COLO668 (cell line): ENCODE measurements around the gene IGSF21.

Experiments used
- DNase-seq: peaks from one replicate; lab custom pipeline; 2025; ENCODE audit not compliant: unreplicated experiment; lab: John Stamatoyannopoulos, UW

Gene IGSF21

DNA sequence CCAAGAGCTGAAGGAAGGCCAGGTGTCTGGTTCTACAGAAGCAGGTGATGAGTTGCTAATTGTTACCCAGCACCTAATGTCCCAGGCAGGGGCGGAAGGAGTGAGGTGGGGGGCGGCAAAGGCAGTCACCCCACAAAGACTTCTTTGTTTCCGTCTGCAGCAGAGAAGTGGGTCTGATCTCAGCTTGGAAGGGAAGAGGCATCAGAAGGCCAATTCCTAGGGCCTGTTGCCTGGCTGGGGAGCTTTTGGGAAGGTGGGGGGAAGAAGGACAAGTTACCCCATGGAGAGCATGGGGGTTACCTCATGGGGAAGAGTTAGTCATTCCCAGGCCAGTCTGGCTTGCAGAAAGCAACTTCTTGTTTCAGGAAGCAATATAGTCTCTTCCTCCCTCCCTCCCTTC, 10.9 kb downstream of the IGSF21 start:
- DNase-seq, result no peak

DNA sequence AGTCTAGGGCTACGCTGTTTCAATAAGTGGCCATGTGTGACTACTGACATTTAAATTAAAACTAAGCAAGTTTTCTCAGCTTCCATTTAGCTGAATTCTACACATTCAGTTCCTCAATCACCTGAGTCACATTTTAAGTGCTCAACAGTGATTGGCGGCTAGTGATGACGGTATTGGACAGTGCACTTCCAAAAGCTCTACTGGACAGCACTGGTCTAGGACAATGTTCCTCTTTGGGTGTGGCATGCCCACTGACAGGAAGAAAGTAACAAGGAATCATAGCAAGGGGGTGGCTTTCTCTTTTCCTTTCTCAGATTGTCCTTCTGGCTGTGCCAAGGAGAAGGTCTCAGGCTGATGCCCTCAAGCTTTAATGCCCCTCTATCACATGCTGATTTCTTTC, 11.7 kb downstream of the IGSF21 start:
- no peak for DNase-seq

DNA sequence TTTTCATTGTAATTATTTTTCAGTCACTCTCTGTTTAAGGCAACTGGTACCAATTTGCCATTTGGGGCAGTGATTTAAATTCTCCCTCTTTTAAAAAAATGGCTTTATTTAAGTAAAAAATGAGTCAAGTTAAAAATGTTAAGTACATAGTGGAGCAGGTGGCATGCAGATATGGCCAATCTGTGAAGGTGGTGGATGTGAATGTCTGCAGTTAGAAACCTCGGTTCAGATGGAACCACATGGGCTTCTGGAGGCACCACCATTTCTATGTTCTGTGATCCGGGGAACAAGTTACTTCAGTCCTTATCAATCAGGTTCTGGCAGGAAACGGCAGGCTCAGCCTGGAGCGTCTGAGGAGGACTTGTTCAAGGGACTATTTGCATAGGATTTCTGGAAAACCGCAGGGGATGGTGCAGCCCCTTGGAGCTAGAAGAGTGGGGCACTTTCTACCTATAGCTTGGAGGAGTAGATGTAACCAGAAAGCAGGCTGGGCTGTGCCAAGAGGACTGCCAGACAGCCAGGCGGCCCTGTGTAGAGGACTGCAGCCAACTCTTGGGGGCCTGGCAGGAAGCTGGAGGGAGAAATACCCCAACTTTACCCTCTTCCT, 12.3 kb downstream of the IGSF21 start:
- DNase-seq, result no peak

DNA sequence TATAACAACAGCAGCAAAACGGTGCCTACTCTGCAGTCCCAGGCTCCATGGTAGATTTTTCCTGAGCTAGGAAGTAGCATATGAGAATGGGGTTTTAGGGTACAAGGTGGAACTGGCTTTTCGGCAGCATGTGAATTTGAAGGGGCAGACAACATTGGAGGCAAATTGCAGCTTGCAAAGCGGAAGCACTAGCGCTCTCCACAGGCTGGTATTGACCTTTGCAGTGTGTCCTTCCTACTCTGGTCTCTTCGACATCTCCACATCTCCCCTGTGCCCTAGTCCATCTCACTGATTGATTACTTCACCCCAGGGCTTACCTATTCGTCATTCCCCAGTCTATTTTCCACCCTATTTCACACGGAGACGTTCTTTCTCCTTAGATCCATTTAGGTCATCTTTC, 13.0 kb downstream of the IGSF21 start:
- no peak for DNase-seq

DNA sequence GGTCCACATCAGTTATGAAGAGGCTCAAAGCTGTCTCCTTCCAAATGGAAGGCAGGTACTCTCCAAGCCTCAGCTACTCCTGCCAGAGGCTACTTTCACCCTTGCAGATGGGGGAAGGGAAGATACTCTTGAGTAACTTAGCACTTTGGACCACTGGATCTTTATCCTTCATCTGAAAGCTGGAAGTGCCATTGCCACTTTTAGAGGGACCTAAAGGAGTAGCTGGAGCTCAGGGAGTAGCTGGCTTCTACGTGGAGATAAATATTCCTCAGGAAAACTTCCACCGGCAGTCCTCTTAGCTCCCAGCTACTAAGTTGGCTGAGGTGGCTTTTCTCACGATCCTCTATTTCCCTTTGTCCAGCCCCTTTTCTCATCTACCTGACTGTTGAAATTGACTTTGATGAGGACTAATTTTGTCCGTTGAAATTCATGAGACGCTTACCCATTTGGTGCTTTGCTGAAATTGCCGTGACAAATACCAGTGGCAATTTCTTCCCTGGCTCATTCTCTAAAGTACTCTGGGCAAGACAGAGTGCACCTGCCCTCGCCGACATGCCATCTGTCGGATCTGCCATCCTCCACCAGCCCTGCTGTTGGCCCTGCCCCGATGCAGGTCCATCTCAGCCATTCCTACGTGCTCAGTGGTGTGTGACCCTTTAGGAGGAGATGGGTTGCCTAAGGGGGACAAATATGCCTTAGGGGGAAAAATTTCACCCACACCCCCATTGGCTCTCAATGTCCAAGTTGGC, 13.6 kb downstream of the IGSF21 start:
- DNase-seq, result no peak

DNA sequence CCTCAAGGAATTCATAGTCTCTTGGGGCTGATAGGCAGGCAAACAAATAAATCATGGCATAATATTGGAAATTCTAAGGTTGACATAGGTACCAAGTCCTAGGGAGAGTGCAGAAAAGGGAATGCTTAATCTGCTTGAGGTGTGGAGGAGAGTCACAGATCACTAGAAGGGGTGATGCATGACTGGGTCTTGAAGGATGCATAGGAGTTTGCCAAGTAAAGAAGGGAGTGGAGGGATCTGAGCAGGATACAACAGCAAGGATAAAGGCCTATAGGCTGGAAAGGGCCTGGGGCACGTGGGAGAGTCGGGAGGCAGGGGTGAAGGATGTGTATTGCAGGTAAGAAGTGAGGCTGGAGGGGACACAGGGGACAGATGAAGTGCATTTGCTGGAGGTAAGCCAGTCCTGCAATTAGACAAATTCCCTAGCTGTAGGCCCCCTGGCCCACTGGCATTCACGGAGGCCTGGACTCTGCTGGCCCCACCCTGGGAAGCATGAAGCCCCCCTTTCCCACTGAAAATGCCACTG, 15.9 kb downstream of the IGSF21 start:
- no peak for DNase-seq

DNA sequence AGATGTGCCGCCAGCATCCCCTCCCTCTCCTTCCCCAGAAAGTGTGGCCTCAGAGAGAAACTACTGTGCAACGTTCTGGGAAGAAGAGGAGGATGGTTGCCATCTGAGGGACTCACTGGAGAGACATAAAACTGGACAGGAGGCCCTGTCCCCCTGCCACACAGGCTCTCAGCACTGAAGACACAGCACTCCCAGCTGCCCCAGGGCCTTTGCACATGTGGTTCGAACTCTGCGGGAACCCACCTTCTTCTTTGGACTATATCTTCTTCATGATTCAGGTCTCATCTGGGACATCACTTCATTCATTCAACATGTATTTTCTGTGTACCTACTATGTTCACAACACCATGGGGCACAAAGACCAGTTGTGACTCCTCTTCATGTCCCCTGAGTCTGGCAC, 17.4 kb downstream of the IGSF21 start:
- no peak for DNase-seq

DNA sequence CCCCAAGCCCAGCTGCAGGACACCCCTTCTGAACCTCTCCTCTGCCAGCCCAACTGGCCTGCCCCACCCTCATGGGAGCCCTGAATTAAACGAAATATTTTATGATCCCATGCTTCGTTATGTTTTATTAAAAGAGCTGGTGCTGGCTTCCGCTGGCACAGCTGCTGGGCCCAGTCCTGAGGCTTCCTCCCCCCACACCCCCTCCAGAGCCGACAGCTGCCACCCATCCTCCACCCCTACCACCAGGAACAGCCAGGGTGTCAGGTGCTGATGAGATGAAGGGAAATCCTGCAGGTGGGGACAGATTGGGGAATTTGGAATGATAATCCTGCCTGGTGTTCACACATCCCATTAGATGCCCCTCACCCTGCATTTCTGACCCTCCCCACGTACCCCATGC, 19.0 kb downstream of the IGSF21 start:
- peak; percentile 57 for DNase-seq

DNA sequence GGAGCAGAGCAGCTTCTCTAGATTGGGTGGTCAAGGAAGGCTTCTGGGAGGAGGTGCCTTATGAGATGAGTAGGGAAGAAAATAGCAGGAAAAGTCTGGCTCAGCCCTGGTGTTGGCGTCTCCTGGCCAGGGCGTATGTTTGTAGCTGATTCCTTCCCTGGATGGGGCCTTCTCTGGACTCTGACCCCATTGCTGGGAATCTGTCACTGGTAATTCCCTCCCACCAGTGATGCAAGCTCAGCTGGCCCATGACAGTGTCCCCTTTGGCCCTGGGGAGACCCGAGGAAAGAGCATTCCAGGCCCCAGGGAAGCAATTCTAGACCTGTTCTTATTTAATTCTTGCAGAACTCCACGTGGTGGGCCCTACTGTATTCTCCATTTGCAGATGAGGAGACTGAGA, 20.7 kb downstream of the IGSF21 start:
- DNase-seq, result no peak

DNA sequence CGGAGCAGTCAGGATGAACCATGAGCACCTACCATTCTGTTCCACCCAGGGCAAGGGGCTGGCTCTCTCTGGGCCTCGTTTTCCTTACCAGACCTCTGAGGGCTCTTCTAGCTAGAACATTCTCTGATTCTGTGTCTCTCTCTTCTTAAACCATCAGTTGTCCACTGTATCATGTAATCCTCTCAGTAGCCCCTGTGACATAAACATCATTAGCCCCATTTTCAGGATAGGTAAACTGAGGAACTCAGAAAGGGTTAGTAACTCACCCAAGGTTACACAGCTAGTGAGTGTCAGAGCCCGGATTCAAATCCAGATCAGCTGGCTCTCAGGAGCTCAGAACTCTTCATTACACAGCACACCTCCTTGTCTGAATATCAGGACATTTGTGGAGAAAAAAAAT, 22.8 kb downstream of the IGSF21 start:
- DNase-seq, result no peak

DNA sequence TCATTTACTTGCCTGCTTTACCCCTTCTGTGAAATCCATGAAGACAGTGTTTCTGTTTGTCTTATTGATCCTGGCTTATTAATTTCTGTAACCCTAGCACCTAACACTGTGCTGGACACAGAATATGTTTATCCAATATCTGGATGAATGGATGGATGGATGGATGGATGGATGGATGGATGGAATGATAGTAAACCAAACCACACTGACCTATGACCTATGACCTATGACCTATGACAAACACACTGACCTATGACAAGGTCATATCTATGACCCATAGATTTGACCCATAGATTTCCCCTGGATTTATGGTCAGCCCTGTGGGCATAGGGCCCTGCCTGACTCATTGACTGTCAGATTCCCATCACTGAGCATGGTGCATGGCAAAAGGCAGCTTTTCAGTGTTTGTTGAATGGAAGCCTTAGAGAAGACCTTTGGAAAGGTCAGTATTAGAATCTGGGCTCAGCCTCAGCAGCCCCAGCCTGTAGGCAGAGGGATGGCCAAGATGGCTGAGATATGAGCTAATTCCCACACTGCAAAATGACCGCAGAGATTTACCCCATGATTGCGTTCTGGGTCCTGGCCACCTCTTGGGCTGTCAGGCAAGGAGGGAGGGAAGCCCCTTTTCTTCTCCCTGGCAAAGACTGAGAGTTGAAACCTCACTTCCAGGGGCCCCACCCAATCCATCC, 24.6 kb downstream of the IGSF21 start:
- no peak for DNase-seq

DNA sequence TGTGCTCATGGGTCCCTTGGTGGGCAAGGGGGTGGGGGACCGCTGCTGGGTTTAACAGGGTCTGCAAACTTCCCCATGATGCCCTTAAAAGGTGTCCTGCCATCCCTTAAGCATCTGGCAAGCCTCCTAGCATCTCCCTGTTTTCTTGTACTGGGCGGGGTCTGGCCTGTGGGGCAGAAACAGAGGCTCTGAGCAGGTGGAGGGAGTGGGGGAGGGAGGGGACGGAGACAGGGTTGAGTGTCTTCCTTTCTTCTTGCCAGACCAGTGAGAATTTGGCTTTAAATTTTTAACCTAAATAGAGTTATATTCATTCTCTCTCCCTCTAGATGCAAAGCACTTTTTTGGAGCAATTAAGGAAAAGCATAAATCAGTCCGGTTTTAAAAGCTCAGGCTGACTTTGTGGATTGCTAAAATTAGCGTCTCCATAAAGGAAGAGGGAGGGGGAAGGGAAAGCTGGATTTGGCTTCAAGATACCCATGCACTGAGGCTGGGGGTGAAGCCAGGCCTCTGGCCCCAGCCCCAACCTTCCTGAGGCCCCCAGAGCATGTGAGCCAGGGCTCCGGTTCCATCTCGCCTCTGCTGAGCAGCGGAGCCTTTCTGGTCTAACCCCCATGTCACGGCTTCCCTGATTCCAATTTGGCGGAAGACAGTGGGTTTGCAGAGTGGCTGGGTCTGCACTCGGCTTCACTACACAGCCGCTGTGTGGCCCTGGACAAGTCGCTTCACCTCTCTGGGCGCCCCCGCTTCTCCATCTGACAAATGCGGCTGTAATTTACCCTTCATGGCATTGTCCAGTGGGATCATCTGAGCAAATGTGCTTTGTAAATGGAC, 25.3 kb downstream of the IGSF21 start:
- DNase-seq, result no peak

DNA sequence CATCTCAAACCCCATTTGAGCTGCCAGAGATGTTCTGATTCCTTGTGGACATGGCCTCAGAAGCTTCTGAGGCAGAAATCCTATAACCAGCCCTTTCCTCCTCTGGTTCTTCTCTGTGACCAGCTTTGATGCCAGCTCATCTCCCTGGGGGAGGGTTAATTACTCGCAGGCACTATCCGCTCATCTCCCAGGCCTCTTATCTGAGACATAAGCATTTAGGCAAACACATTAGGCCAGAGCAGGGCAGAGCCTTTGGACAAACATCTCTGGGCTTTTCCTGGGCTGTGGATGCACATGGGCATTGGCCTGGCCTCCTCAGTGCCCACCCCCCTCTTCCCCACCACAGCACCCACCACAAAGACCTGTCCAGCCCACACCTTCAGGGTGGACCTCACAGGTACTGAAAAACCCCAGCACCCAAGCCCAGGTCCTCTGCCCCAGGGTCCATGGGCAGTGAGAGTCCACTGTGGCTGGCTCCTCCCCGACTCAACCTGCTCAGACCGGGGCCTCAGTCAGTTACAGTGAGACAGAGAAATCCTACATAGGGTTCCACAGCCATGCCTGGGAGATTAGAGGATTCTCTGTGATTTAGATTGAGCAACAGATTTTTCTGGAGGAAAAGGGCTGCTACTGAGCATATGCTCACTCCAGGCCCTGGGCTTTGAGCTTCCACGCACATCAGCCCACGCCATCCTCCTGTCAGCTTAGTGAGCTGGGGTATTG, 26.9 kb downstream of the IGSF21 start:
- peak; percentile 44 for DNase-seq

DNA sequence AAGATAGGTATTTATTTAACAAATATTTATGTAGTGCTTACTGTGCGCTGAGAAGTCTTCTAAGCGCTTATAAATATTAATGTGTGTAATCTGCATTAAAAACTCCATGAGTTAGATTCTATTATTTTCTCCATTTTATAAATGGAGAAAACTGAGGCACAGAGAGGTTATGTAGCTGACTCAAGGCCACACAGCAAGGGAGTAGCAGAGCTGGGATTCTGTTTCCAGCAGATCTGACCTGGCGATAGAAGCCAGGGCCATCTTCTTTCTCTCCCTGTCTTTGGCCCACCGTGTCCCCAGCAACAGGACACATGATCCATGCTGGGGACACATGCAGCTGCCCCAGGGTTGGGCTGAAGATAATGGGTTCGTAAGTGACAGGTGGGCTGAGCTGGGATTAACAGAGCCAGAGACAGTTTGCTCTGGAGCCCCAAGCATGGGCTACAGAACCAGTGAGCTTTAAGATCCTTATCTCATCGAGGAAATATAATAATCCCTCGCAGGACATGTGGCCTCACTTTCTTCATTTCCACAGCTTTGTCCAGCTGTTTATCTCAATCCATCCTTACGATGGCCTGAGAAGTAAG, 30.3 kb downstream of the IGSF21 start:
- no peak for DNase-seq

DNA sequence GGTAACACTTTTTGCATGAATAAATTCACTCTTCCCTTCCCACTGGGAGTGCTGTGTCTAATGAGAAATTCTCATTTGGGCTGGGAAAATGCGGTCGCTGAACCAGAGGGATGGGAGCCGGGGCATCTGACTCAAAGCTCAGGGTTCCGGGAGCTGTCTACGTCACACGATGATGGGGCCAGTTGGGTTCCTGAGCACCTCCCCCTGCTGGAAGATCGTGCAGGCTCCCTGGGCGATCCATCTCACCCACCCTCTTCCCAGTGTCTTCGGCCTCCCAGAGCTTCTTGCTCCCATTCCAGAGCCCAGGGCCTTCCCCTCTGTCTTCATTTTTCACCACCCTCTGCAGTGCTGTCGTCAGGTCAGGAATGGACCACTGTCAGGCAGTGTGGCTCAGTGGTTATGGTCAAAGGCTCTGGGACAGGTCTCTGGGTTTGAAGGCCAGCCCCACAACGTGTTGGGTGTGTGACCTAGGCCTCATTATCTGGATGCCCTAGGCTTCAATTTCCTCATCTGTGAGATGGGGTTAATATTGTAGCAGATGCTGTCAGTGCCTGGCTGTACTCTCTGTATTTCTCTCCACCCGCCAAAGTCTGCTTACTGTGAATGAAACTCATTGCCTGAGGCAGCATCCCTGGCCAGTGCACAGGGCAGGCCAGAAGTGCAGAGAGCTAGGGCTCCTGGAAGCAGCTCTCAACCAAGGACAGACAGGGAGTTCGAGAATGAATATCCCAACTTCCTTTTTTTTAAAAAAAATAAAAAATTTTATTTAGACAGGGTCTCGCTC, 31.8 kb downstream of the IGSF21 start:
- no peak for DNase-seq

DNA sequence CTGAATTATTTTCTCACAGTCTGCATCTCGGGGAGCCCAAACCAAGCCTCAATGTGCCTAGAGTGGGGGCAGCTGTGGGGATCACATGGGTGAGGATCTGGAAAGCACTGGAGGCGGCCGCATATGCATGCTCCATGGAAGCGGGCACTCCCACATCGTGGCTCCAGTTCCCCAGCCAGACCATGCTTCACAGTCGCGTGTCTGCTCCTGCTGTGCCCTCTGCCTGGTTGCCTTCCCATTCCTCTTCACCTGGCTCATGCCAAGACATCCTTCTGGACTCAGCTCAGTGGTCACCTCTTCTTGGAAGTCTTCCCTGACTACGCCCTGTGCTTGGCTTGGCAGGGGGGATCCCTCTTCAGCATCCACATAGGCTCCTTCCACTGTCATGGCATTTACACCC, 32.8 kb downstream of the IGSF21 start:
- DNase-seq, result no peak

DNA sequence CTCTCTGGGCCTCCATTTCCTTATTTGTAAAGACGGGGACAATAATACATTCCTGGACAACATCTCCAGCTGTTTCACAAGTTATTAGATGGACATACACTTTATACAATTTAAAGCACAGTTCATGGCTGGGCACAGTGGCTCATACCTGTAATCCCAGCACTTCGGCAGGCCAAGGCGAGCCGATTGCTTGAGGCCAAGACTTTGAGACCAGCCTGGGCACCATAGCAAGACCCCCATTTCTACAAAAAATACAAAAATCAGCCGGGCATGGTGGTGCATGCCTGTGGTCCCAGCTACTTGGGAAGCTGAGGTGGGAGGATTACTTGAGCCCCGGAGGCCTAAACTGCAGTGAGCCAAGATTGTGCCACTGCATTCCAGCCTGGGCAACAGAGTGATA, 34.1 kb downstream of the IGSF21 start:
- DNase-seq, result no peak

DNA sequence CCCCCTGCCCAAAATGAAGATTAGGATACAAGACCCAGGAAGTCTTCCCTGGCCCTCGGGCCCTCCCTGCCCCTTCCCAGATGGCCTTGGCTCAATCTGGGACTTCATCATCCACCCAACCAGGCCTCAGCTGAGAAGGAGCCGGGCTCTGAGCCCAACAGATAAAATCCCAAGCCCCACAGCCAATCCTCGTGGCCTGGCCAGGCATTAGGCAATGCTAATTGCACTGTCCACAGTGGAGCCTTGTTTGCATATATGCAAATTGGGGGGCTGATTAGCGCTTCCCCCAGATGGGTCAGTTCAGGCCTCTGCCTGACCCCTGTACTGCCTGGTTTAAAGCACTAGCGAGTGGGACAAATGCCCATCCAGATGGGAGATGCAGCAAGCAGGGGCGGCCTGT, 34.9 kb downstream of the IGSF21 start:
- no peak for DNase-seq

DNA sequence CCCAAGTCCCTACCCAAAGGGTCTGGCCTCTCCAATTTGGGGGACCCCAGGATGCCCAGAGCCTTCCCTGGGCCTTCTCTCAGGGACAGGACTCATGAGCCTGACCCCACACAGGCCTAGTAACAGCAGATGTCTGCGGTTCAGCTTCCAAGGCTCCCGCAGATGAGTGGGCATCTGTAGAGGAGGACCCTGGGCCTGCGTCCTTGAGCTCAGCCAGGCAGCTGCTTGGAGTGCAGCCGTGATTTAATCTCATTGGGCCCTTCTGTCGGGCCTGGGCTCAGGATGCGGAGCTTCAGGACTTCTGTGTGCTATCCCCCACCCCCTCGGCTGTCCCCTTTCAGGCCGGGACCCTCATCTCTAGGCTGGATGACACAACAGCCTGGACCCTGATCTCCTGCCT, 35.4 kb downstream of the IGSF21 start:
- DNase-seq, result no peak

DNA sequence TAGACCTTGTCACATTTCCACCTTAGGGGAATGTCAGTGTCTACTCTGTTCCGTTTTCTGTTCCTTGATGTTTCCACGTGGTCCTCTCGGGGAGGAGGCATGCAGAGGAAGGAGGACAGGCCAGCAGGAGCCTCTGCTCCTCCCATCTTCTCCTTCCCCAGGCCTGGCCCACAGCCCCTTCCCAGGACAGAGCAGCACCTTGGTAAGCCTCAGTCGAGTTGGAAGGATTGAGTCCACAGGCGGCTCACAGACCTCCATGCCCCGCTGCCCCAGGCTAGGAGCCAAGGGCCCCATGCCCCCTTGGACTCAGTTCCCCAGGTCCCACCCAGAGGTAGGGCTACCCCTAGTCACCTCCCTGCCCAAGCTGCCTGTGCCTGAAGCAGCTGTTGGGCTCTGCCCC, 36.5 kb downstream of the IGSF21 start:
- no peak for DNase-seq
